SU-DHL-6 (cell line): ENCODE data around the gene PLEKHM2.

Experiments used
- H2AFZ ChIP-seq: fragments of 200-600 bp; sonication (generic); 2 replicates; pipeline ENCODE4 v1.6.1; 2014; ENCODE audit warnings: low read depth, mild to moderate bottlenecking, moderate library complexity, mixed read lengths, antibody characterized with exemption, low read length; ENCODE audit not compliant: severe bottlenecking
- H3F3A ChIP-seq: fragments of 200-600 bp; shearing (Covaris generic); 2 replicates; pipeline ENCODE4 v1.6.0; 2016; ENCODE audit warnings: antibody characterized with exemption, mild to moderate bottlenecking; ENCODE audit not compliant: insufficient read depth
- H3K27ac ChIP-seq: fragments of 200-600 bp; sonication (generic); 2 replicates; pipeline ENCODE4 v1.5.1; 2016; ENCODE audit warnings: low read depth, mild to moderate bottlenecking, low read length, moderate library complexity, mixed read lengths
- H3K27me3 ChIP-seq: fragments of 200-600 bp; sonication (generic), shearing (Covaris generic); 2 replicates; pipeline ENCODE4 v1.6.0; 2014; ENCODE audit warnings: mild to moderate bottlenecking, low read length
- H3K36me3 ChIP-seq: fragments of 200-600 bp; sonication (generic); 2 replicates; pipeline ENCODE4 v1.6.1; 2014; ENCODE audit warnings: mild to moderate bottlenecking, low read length, mixed read lengths
- H3K4me2 ChIP-seq: fragments of 300-600, 200-600 bp; shearing (Covaris generic), sonication (generic); 2 replicates; pipeline ENCODE4 v1.6.0; 2014; ENCODE audit warnings: low read length, low read depth, mild to moderate bottlenecking; ENCODE audit not compliant: poor library complexity, severe bottlenecking
- H3K4me3 ChIP-seq: fragments of 200-600 bp; sonication (generic); 2 replicates; pipeline ENCODE4 v1.5.1; 2014; ENCODE audit warnings: antibody characterized with exemption, low read length, mild to moderate bottlenecking, mixed read lengths; ENCODE audit not compliant: insufficient read depth, poor library complexity, severe bottlenecking
- H3K79me2 ChIP-seq: fragments of 200-600 bp; sonication (generic); 2 replicates; pipeline ENCODE4 v1.6.1; 2014; ENCODE audit warnings: mild to moderate bottlenecking, low read length, moderate library complexity; ENCODE audit not compliant: insufficient read depth
- H3K9ac ChIP-seq: fragments of 200-600 bp; sonication (generic); 2 replicates; pipeline ENCODE4 v1.7.0; 2014; ENCODE audit warnings: mild to moderate bottlenecking, low read length
- H3K9me2 ChIP-seq: fragments of 200-600 bp; sonication (generic); replicated peaks from 2 replicates; pipeline ENCODE4 v1.6.1; 2014; ENCODE audit warnings: low read length; ENCODE audit not compliant: insufficient read depth
- H3K9me3 ChIP-seq: fragments of 200-600 bp; sonication (generic); 2 replicates; pipeline ENCODE4 v1.6.1; 2014; ENCODE audit warnings: low read length, mixed read lengths; ENCODE audit not compliant: insufficient read depth
- H4K20me1 ChIP-seq: fragments of 200-600 bp; sonication (generic); 2 replicates; pipeline ENCODE4 v1.6.1; 2014; ENCODE audit warnings: low read depth, mild to moderate bottlenecking, antibody characterized with exemption, low read length, moderate library complexity, mixed read lengths
- CTCF ChIP-seq: fragments of 200-600 bp; sonication (generic); IDR thresholded peaks from one replicate; pipeline ENCODE4 v1.5.1; 2017; ENCODE audit warnings: antibody characterized with exemption, mild to moderate bottlenecking, low read length, moderate library complexity; ENCODE audit not compliant: insufficient read depth, poor library complexity, severe bottlenecking
- EZH2phosphoT487 ChIP-seq: fragments of 200-600 bp; sonication (generic), shearing (Covaris generic); conservative IDR thresholded peaks from 2 replicates; pipeline ENCODE4 v1.6.1; 2018; ENCODE audit warnings: mild to moderate bottlenecking, antibody characterized with exemption, low read length, moderate library complexity, mixed read lengths

Gene PLEKHM2

GRCh38 chr1:15700508-15700907 is 16.4 kb downstream of the PLEKHM2 start:
- Histone ChIP-seq H3K79me2 (peaks cover 38% of the 10 kb centered on the region), H3K4me2 (no peak overlapping the region), H3K27ac (no peak overlapping the region)

GRCh38 chr1:15701784-15702183 is 17.7 kb downstream of the PLEKHM2 start:
- Histone ChIP-seq H3K9me2 (no peaks in the 10 kb centered on the region), H3K4me2 (no peak overlapping the region), H3K36me3 (no peaks in the 10 kb centered on the region), H3K9me3 (no peaks in the 10 kb centered on the region), H3K4me3 (no peak overlapping the region), H3K27me3 (no peaks in the 10 kb centered on the region), H3K27ac (no peak overlapping the region), H4K20me1 (no peaks in the 10 kb centered on the region), H3K79me2 (peaks cover 37% of the 10 kb centered on the region), H2AFZ (no peak overlapping the region), H3K9ac (no peak overlapping the region), H3F3A (peaks cover 10% of the 10 kb centered on the region)
- no peak for TF ChIP-seq CTCF
- no peak for TF ChIP-seq EZH2phosphoT487

More at GRCh38 chr1:15700508-15700907, 16.4 kb downstream of the PLEKHM2 start:
- no peak overlapping the region for H2AFZ ChIP-seq
- no peaks in the 10 kb centered on the region for H3K9me3 ChIP-seq
- no peaks in the 10 kb centered on the region for H3K9me2 ChIP-seq
- no peak overlapping the region for H3K9ac ChIP-seq
- peaks cover 10% of the 10 kb centered on the region for H3F3A ChIP-seq
- H3K4me3 ChIP-seq, result no peak overlapping the region
- H4K20me1 ChIP-seq, result no peaks in the 10 kb centered on the region
- no peaks in the 10 kb centered on the region for H3K36me3 ChIP-seq
- TF ChIP-seq CTCF (no peak), EZH2phosphoT487 (no peak)
- H3K27me3 ChIP-seq, result no peaks in the 10 kb centered on the region

- no peaks in the 10 kb centered on the region for H3K9me2 ChIP-seq
- H3K4me3 ChIP-seq, result no peak overlapping the region
- no peaks in the 10 kb centered on the region for H4K20me1 ChIP-seq
- H3K27ac ChIP-seq, result no peak overlapping the region
- H2AFZ ChIP-seq, result no peak overlapping the region
- H3K4me2 ChIP-seq, result no peak overlapping the region
- no peaks in the 10 kb centered on the region for H3K9me3 ChIP-seq
- TF ChIP-seq CTCF (no peak), EZH2phosphoT487 (no peak)
- no peaks in the 10 kb centered on the region for H3F3A ChIP-seq
- no peaks in the 10 kb centered on the region for H3K36me3 ChIP-seq
- H3K9ac ChIP-seq, result no peak overlapping the region
- peaks cover 35% of the 10 kb centered on the region for H3K79me2 ChIP-seq
- H3K27me3 ChIP-seq, result no peaks in the 10 kb centered on the region
Observed at GRCh38 chr1:15702722-15703550, 18.8 kb downstream of the PLEKHM2 start.
